ENCODE data around the gene PSMD3.

Gene PSMD3

DNA sequence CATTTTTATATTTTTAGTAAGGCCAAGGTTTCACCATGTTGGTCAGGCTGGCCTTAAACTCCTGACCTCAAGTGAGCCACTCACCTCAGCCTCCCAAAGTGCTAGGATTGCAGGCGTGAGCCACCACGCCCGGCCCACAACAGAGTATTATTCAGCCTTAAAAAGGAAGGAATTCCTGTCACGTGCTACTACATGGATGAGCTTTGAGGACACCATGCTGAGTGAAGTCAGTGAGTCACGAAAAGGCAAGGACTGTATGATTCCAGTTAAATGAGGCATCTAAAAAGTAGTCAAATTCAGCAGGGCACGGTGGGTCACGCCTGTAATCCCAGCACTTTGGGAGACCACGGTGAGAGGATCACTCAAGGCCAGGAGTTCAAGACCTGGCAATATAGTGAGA, 44.3 kb downstream of the PSMD3 start:
- TF ChIP-seq, protein P1, sequence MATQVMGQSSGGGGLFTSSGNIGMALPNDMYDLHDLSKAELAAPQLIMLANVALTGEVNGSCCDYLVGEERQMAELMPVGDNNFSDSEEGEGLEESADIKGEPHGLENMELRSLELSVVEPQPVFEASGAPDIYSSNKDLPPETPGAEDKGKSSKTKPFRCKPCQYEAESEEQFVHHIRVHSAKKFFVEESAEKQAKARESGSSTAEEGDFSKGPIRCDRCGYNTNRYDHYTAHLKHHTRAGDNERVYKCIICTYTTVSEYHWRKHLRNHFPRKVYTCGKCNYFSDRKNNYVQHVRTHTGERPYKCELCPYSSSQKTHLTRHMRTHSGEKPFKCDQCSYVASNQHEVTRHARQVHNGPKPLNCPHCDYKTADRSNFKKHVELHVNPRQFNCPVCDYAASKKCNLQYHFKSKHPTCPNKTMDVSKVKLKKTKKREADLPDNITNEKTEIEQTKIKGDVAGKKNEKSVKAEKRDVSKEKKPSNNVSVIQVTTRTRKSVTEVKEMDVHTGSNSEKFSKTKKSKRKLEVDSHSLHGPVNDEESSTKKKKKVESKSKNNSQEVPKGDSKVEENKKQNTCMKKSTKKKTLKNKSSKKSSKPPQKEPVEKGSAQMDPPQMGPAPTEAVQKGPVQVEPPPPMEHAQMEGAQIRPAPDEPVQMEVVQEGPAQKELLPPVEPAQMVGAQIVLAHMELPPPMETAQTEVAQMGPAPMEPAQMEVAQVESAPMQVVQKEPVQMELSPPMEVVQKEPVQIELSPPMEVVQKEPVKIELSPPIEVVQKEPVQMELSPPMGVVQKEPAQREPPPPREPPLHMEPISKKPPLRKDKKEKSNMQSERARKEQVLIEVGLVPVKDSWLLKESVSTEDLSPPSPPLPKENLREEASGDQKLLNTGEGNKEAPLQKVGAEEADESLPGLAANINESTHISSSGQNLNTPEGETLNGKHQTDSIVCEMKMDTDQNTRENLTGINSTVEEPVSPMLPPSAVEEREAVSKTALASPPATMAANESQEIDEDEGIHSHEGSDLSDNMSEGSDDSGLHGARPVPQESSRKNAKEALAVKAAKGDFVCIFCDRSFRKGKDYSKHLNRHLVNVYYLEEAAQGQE (IDR thresholded peaks at IDR 0.05; ENCODE audit: low read depth): no peak
- no peak for TF ChIP-seq EP300 (IDR thresholded peaks at IDR 0.05; ENCODE audit: borderline replicate concordance)
- TF ChIP-seq FOXM1 (IDR thresholded peaks at IDR 0.05; ENCODE audit: borderline replicate concordance, low read depth): no peak
- TF ChIP-seq TAF1 (IDR thresholded peaks at IDR 0.05; ENCODE audit: low read depth): no peak
- 0 out of 2 replicates have a peak, but pooled peaks have one; percentile 5 for TF ChIP-seq TEAD4 (IDR thresholded peaks at IDR 0.05)
- TF ChIP-seq, protein P2, sequence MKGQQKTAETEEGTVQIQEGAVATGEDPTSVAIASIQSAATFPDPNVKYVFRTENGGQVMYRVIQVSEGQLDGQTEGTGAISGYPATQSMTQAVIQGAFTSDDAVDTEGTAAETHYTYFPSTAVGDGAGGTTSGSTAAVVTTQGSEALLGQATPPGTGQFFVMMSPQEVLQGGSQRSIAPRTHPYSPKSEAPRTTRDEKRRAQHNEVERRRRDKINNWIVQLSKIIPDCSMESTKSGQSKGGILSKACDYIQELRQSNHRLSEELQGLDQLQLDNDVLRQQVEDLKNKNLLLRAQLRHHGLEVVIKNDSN (IDR thresholded peaks at IDR 0.05): 0 out of 2 replicates have a peak, but pooled peaks have one; percentile 48
- no peak for TF ChIP-seq TCF12 (IDR thresholded peaks at IDR 0.05; ENCODE audit: low read depth)
- no peak for TF ChIP-seq ZBTB7A (IDR thresholded peaks at IDR 0.05; ENCODE audit: low read depth)
- no peak for TF ChIP-seq NFIC (IDR thresholded peaks at IDR 0.05)
- no peak for TF ChIP-seq EGR1 (IDR thresholded peaks at IDR 0.05)
- TF ChIP-seq RAD21 (IDR thresholded peaks at IDR 0.05; ENCODE audit: low read depth): no peak
- no peak for TF ChIP-seq CEBPB (IDR thresholded peaks at IDR 0.05)
- TF ChIP-seq, protein P3, sequence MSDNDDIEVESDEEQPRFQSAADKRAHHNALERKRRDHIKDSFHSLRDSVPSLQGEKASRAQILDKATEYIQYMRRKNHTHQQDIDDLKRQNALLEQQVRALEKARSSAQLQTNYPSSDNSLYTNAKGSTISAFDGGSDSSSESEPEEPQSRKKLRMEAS (IDR thresholded peaks at IDR 0.05): no peak

DNA sequence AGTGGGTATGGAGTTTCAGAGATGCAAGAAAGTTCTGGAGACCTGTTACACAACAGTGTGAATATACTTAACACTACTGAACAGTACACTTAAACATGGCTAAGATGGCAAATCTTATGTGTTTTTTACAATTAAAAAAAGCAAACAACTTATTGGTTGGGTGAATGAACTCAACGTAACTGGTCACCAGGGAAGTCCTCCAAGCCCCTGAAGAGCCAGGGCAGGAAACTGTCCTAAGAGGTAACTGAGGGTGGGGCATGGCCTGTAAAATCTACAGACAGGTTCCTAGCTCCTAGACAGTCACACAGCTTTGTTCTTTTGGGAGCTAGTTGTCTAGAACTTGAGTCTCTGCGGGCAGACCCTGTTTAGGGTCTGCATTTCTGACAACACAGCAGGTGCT, 45.0 kb downstream of the PSMD3 start:
- no peak for TF ChIP-seq EGR1 (IDR thresholded peaks at IDR 0.05)
- no peak for TF ChIP-seq TEAD4 (IDR thresholded peaks at IDR 0.05)
- TF ChIP-seq YY1 (IDR thresholded peaks at IDR 0.05; ENCODE audit: low read depth): no peak
- TF ChIP-seq, protein P3 (IDR thresholded peaks at IDR 0.05): no peak
- no peak for TF ChIP-seq CREB1 (IDR thresholded peaks at IDR 0.05; ENCODE audit: low read depth)
- no peak for TF ChIP-seq TAF1 (IDR thresholded peaks at IDR 0.05; ENCODE audit: low read depth)
- no peak for TF ChIP-seq TCF12 (IDR thresholded peaks at IDR 0.05; ENCODE audit: low read depth)
- TF ChIP-seq, protein P2 (IDR thresholded peaks at IDR 0.05): no peak

DNA sequence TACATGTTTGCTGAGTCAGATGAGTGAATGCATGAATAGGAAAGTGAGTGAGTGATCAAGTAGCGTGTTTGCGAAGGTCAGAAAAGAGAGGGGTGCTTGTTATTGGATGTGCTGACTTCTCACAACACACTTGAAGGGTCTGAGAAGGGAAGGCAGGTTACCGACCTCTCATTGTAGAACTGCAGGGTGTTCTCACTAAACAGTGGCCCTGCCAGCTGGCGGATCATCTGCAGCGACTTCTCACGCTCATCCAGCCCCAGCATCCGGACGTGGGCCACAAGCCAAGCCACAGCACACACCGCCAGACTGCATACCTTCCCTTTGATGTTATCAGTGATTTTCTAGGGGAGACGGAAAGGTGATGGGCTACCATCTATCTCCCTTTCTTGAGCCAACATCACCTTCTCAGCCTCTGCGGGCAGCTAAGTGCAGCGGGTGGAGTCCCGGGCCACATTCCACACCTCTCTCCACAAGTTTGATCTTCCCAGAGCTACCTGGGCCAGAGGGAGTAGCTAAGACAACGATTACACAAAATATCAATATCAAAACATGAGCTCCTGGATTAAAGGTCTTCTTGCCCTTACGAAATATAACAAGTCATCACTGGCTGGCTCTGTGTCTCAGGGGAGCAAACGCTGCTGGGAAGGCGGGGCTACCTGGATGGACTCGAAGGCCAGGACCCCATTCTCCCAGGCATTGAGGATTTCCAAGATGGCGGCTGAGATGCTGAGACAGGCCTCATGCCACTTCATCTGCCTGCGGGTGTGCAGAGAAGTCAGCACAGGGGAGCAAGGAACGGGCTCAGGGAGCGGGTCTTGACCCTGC, 45.6 kb downstream of the PSMD3 start:
- TF ChIP-seq FOXM1 (IDR thresholded peaks at IDR 0.05; ENCODE audit: borderline replicate concordance, low read depth): no peak
- no peak for TF ChIP-seq CEBPB (IDR thresholded peaks at IDR 0.05)
- TF ChIP-seq YY1 (IDR thresholded peaks at IDR 0.05; ENCODE audit: low read depth): no peak
- TF ChIP-seq, protein P1 (IDR thresholded peaks at IDR 0.05; ENCODE audit: low read depth): no peak
- no peak for TF ChIP-seq NFIC (IDR thresholded peaks at IDR 0.05)
- TF ChIP-seq, protein P2 (IDR thresholded peaks at IDR 0.05): no peak
- TF ChIP-seq CREB1 (IDR thresholded peaks at IDR 0.05; ENCODE audit: low read depth): no peak
- no peak for TF ChIP-seq EGR1 (IDR thresholded peaks at IDR 0.05)
- no peak for TF ChIP-seq RAD21 (IDR thresholded peaks at IDR 0.05; ENCODE audit: low read depth)
- no peak for TF ChIP-seq EP300 (IDR thresholded peaks at IDR 0.05; ENCODE audit: borderline replicate concordance)
- TF ChIP-seq, protein P3 (IDR thresholded peaks at IDR 0.05): no peak
- TF ChIP-seq TCF12 (IDR thresholded peaks at IDR 0.05; ENCODE audit: low read depth): no peak
- no peak for TF ChIP-seq TEAD4 (IDR thresholded peaks at IDR 0.05)

DNA sequence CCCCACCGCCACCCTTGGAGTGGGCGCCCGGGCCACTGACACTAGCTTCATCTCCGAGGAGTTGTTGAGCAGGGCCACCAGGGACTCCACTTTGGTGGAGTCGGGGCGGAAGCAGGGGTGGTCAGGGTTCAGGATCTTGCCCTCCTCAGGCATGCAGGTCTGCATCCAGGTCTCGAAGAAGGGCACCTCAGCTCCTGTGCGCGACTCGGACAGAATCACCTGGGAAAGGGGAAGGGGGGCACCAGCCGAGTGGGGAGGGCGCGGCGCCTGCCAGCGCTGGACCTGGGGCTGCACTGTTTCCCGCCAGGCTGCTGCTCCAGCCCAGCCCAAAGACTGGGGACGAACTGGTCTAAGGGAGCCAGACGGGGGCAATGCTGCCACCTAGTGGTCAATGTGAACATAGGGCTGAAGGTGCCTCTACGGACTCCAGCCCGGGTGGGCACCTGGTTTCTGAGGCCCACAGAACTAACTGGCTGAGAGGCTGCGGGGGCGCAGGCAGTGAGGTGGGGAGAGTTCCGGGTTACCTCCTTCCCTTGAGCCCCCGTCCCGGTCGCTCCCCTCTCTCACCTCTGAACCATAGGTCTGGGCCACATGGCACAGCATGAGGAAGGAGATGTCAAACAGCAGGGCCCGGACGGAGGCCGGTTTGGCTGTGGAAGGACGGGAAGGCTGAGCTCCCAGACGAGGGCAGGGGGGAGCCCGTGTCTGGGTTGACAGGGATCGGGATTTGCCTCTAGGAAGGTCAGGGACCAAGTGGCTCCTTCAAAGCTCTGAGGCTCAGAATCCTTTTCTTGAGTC, 46.4 kb downstream of the PSMD3 start:
- no peak for TF ChIP-seq TAF1 (IDR thresholded peaks at IDR 0.05; ENCODE audit: low read depth)
- peak; percentile 58 for TF ChIP-seq RAD21 (IDR thresholded peaks at IDR 0.05; ENCODE audit: low read depth)
- no peak for TF ChIP-seq EP300 (IDR thresholded peaks at IDR 0.05; ENCODE audit: borderline replicate concordance)
- no peak for TF ChIP-seq TCF12 (IDR thresholded peaks at IDR 0.05; ENCODE audit: low read depth)
- no peak for TF ChIP-seq TEAD4 (IDR thresholded peaks at IDR 0.05)
- TF ChIP-seq, protein P2 (IDR thresholded peaks at IDR 0.05): no peak
- TF ChIP-seq FOXM1 (IDR thresholded peaks at IDR 0.05; ENCODE audit: borderline replicate concordance, low read depth): no peak
- TF ChIP-seq ZBTB7A (IDR thresholded peaks at IDR 0.05; ENCODE audit: low read depth): no peak
- TF ChIP-seq CEBPB (IDR thresholded peaks at IDR 0.05): no peak
- no peak for TF ChIP-seq NFIC (IDR thresholded peaks at IDR 0.05)
- no peak for TF ChIP-seq YY1 (IDR thresholded peaks at IDR 0.05; ENCODE audit: low read depth)
- TF ChIP-seq, protein P1 (IDR thresholded peaks at IDR 0.05; ENCODE audit: low read depth): no peak
- TF ChIP-seq, protein P3 (IDR thresholded peaks at IDR 0.05): peak; percentile 26; the same call in 1 of the 2 replicates
- no peak for TF ChIP-seq CREB1 (IDR thresholded peaks at IDR 0.05; ENCODE audit: low read depth)

Data from Ishikawa (cell line).